Airway epithelial cell (primary cell): ENCODE data around the gene RALGAPA2. TPM values are rescaled to one million over a fixed set of nuclear protein-coding genes. Genes with fewer than 3 reads are reported as not detected.

Experiments used
- total RNA-seq: library from RNA; depleted of rRNA; stranded (reverse); fragments of >200 nt; gene quantifications from 2 replicates; pipeline ENCODE4 v1.2.3, GENCODE V29; 2015

Gene RALGAPA2
- total RNA-seq, result 9.9 and 11.5 TPM in 2 replicates

GRCh38 chr20:20712474-20713243, at the start of gene RALGAPA2:
TSS of gene RALGAPA2 (minus strand) at chr20:20712644. CDS start at chr20:20712480, 164 bp downstream.

GRCh38 chr20:20367575-20368417, 344.6 kb downstream of the RALGAPA2 start, which contains the start of gene INSM1:
TSS of gene INSM1 (plus strand) at chr20:20368104. CDS start at chr20:20368268, 164 bp downstream.

